Lung (tissue), 12 donors: ENCODE results near the gene NXPH1. TPM values are rescaled to one million over a fixed set of nuclear protein-coding genes. Genes with fewer than 3 reads are reported as not detected.

Experiments
- ATAC-seq: fragments of 200-7000 bp; cut with Tn5 transposase; one replicate; pipeline ENCODE4 v1.9.1; 2020; ENCODE audit warnings: moderate number of reproducible peaks; ENCODE audit not compliant: insufficient read depth, low FRiP score
- DNase-seq, 3 donors: peaks; one replicate each; pipeline ENCODE4 v3.0.0-alpha.2; 2013 to 2017
- H3K27ac ChIP-seq, 2 donors: one replicate each; pipeline ENCODE4 v1.5.1; 2013; ENCODE audit warnings: mild to moderate bottlenecking in 2 of 2, moderate library complexity in 2 of 2, control low read depth in 1 of 2, inconsistent platforms in 1 of 2, low read depth in 1 of 2, low read length in 1 of 2
- H3K27me3 ChIP-seq, 3 donors: one replicate each; pipeline ENCODE4 v1.5.1; 2013; ENCODE audit warnings: low read length in 2 of 3; ENCODE audit not compliant: control insufficient read depth in 3 of 3, insufficient read depth in 3 of 3
- H3K36me3 ChIP-seq, 4 donors: one replicate each; pipeline ENCODE4 v1.5.1; 2013; ENCODE audit warnings: low read length in 4 of 4, mild to moderate bottlenecking in 1 of 4, moderate library complexity in 1 of 4; ENCODE audit not compliant: control insufficient read depth in 4 of 4, insufficient read depth in 4 of 4
- H3K4me1 ChIP-seq, 5 donors: one replicate each; pipeline ENCODE4 v1.5.1; 2013; ENCODE audit warnings: low read length in 5 of 5, mild to moderate bottlenecking in 2 of 5, moderate library complexity in 1 of 5; ENCODE audit not compliant: control insufficient read depth in 5 of 5, insufficient read depth in 5 of 5
- H3K4me3 ChIP-seq: one replicate; pipeline ENCODE4 v1.5.1; 2013; ENCODE audit warnings: mild to moderate bottlenecking, control low read depth, moderate library complexity
- H3K9ac ChIP-seq, 2 donors: one replicate each; pipeline ENCODE4 v1.5.1; 2013; ENCODE audit warnings: low read length in 2 of 2, control low read depth in 1 of 2; ENCODE audit not compliant: insufficient read depth in 1 of 2
- H3K9me3 ChIP-seq, 4 donors: one replicate each; pipeline ENCODE4 v1.5.1; 2013; ENCODE audit warnings: low read length in 3 of 4, mild to moderate bottlenecking in 1 of 4, moderate library complexity in 1 of 4; ENCODE audit not compliant: control insufficient read depth in 4 of 4, insufficient read depth in 3 of 4
- WGBS, 2 donors: extraction: QIAGEN DNeasy Blood & Tissue Kit; methylation state at CpG; one replicate each; pipeline ENCODE4 v1.1.7; 2013; 5-methylcytosine and 5-hydroxymethylcytosine counted together
- polyA plus RNA-seq, 2 donors: library from polyadenylated mRNA; stranded (reverse); fragments of 200-250 nt; gene quantifications; one replicate each; pipeline ENCODE4 v1.2.1, GENCODE V29; 2013
- total RNA-seq, 2 donors: library from RNA; depleted of rRNA in 1 of 2; stranded (reverse); fragments of >200 nt in 1 of 2; gene quantifications; one replicate each; pipeline ENCODE4 v1.2.1, GENCODE V29; 2014 to 2021
- TF ChIP-seq, protein P1 (sequence below): IDR thresholded peaks from 2 replicates; pipeline ENCODE4 v1.5.1; 2012; ENCODE audit warnings: mild to moderate bottlenecking; ENCODE audit errors: control extremely low read depth, extremely low read depth
- donor health status: control.
- donor health status: control.
- donor health status: Bipolar disorder and iron deficiency.
- donor health status: healthy.
- donor health status: DM: yes; HTN: yes; CAD: no.

NXPH1 gene
- total and polyA plus RNA-seq, 4 donors, result 0.09 to 0.17 TPM; not detected in 2

- no peak overlapping the region for H3K27ac ChIP-seq
- H3K9ac ChIP-seq, result no peak overlapping the region
- no peaks in the 10 kb centered on the region for H3K36me3 ChIP-seq
- H3K4me1 ChIP-seq, result no peaks in the 10 kb centered on the region
- H3K27me3 ChIP-seq, result no peaks in the 10 kb centered on the region
- no peak overlapping the region for H3K4me3 ChIP-seq
- ATAC-seq, result no peak
- no peaks in the 10 kb centered on the region for H3K9me3 ChIP-seq
- TF ChIP-seq, protein P1, sequence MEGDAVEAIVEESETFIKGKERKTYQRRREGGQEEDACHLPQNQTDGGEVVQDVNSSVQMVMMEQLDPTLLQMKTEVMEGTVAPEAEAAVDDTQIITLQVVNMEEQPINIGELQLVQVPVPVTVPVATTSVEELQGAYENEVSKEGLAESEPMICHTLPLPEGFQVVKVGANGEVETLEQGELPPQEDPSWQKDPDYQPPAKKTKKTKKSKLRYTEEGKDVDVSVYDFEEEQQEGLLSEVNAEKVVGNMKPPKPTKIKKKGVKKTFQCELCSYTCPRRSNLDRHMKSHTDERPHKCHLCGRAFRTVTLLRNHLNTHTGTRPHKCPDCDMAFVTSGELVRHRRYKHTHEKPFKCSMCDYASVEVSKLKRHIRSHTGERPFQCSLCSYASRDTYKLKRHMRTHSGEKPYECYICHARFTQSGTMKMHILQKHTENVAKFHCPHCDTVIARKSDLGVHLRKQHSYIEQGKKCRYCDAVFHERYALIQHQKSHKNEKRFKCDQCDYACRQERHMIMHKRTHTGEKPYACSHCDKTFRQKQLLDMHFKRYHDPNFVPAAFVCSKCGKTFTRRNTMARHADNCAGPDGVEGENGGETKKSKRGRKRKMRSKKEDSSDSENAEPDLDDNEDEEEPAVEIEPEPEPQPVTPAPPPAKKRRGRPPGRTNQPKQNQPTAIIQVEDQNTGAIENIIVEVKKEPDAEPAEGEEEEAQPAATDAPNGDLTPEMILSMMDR, result no peak
- 95 to 97% methylated on average over 4 of the region's 4 CpGs for whole genome bisulfite sequencing, 2 donors
- no peak for DNase-seq
Observed at GRCh38 chr7:8800986-8801385, 367.6 kb downstream of the NXPH1 start.

Other genes with a start within 250 kb of the NXPH1 start
- gene ICA1, start 171.4 kb upstream of the NXPH1 start, total RNA-seq, result 10 to 100 TPM; 25.3 to 54.6 TPM
- 10 to 100 TPM; 16.5 to 36.4 TPM for gene ICA1, start 171.4 kb upstream of the NXPH1 start, polyA plus RNA-seq